Measurements from ENCODE around the gene BAX.

Gene BAX

DNA sequence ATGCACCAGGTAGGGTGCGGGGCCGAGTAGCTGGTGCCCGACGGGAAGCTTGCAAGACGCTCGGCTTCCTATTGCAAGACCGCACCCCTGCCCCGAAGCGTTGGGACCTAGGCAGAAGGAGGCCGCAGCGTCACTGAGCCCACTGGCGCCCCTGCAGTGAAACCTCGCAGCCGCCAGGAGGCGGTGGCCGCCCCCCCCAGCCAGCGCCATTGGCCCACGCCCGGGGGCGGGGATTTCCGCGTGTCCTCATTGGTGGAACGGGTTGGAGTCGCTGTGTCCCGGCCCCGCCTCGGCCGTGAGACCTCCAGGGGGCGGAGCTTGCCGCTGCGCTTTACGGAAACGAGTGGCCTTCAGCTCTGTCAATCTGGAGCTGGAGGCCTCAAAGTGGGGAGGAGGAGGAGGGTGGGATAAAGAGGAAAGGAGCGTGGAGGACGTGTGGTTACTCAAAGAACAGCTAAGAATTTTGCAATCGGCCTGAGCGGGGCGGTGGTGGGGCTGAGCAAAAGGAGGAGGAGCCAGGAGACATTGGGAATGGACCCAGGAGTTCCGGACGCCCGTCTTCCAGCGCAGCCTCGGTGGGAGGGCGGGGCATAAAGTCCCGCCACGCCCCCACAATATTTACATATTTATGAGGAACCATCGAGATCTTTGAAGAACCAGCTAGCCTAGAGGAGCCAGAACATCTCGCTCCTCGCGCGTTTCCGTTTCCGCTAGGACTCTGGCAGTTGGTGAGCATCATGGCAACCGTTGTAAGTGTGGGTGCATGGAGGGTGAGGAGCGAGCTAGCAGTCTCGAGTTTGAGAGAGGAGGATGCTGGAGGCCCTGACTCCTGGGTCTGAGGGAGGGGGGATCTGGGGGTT lies 38.7 kb downstream of the BAX start, which contains the start of the genes GYS1 and RUVBL2:
GYS1 (minus strand) TSS at position 135 of the 860 bp plus-strand sequence. CDS start 197 bp downstream, outside the sequence.
RUVBL2 (plus strand) TSS at position 713 of the 860 bp plus-strand sequence; CDS start at position 738, 25 bp downstream.
- peak; percentile 99 for DNase-seq (ENCODE audit: extremely low read depth, low read depth)

DNA sequence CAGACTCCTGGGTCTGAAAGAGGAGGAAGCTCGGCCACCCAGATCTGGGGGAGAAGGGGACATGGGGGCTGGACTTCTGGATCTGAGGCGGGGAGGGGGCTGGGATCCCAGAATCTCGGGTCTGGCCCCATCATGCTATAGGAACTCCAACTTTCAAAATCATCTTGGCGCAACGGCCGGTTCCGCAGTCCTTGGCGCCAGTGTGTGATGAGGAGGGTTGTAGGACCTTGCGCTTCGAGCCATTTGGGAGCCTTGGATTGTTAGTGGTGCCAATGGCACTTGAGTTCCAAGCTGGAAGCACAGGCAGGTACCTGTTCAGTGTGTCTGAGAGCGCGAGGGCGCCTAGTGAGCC lies 39.3 kb downstream of the BAX start:
- no peak for DNase-seq (ENCODE audit: extremely low read depth, low read depth)
- TF ChIP-seq, protein P1, sequence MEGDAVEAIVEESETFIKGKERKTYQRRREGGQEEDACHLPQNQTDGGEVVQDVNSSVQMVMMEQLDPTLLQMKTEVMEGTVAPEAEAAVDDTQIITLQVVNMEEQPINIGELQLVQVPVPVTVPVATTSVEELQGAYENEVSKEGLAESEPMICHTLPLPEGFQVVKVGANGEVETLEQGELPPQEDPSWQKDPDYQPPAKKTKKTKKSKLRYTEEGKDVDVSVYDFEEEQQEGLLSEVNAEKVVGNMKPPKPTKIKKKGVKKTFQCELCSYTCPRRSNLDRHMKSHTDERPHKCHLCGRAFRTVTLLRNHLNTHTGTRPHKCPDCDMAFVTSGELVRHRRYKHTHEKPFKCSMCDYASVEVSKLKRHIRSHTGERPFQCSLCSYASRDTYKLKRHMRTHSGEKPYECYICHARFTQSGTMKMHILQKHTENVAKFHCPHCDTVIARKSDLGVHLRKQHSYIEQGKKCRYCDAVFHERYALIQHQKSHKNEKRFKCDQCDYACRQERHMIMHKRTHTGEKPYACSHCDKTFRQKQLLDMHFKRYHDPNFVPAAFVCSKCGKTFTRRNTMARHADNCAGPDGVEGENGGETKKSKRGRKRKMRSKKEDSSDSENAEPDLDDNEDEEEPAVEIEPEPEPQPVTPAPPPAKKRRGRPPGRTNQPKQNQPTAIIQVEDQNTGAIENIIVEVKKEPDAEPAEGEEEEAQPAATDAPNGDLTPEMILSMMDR (IDR thresholded peaks at IDR 0.05; ENCODE audit: low read depth, low read length): no peak

More for the DNA sequence above, 38.7 kb downstream of the BAX start, which contains the start of the genes GYS1 and RUVBL2:
- TF ChIP-seq, protein P1 (IDR thresholded peaks at IDR 0.05; ENCODE audit: low read depth, low read length): peak; percentile 93

DNA sequence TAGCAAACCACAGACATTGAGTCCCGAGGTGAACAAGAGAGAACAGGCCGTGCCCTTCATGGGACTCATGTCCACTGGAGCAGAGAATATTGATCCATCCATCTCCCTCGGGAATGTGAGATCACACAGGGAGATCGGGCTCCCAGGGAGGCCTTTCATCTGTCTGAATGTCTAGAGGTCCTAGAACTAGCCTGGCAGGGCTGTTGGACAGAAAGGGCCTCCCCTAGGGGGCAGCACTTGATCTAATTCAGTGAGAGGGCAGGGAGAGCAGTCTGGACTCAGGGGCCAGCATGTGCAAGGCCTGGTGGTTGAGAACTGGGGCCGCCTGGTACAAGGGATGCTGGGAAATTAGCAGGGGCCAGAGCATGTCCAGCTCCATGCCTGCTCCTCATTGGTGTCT lies 43.3 kb downstream of the BAX start:
- TF ChIP-seq, protein P1 (IDR thresholded peaks at IDR 0.05; ENCODE audit: low read depth, low read length): peak; percentile 35
- no peak for DNase-seq (ENCODE audit: extremely low read depth, low read depth)

DNA sequence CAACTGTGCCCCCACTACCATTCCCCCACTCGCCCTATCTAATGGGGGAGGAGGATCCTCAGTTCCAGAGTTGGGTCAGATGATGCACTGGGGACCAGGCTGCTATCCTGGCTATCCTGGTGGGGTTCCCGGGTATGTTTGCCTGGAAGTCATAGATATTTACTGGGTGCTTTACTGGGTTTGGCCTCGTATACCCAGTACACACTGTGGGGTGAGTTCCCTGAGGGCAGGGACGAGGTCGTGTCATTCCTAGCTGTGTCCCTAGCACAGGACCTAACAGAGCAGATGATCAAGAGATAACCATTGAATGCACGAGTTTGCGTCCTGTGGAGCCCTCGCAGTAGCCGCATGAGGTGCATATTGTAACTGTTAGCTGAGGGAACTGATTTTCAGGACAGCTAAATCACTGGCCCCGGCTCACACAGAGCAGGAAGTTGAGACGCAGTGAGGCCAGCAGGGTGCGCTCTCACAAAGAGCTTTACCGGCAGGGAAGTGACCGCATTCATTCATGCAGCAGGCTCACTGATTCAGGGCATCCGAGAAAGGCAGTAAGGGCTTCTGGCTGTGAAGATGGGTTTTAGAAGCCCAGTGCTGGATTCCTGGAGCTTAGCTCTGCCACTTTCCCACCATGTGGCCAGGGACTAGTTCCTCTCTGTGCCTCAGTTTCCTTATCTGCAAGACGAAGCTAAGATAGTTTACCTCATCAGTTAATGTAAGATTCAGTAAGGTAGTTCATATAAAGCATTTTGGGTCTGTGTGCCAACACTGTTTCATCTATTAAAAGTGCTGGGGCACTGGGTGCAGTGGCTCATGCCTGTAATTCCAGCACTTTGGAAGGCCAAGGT lies 45.0 kb downstream of the BAX start:
- TF ChIP-seq, protein P1 (IDR thresholded peaks at IDR 0.05; ENCODE audit: low read depth, low read length): peak; percentile 82
- DNase-seq (ENCODE audit: extremely low read depth, low read depth): no peak

DNA sequence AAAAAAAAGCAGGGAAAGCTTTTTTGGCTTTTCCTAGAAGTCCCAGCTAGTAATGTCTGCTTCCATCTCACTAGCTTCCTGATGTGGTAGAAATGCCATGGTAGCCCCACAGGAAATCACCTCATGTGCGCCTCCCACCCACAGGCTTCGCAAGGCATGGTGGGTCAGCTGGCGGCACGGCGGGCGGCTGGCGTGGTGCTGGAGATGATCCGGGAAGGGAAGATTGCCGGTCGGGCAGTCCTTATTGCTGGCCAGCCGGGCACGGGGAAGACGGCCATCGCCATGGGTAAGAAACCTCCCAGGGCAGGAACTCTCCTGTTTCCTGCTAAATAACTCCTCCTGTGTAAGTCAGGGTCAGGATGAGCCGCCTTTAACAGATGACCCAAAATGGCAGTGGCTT lies 49.5 kb downstream of the BAX start:
- no peak for DNase-seq (ENCODE audit: extremely low read depth, low read depth)
- TF ChIP-seq, protein P1 (IDR thresholded peaks at IDR 0.05; ENCODE audit: low read depth, low read length): no peak

DNA sequence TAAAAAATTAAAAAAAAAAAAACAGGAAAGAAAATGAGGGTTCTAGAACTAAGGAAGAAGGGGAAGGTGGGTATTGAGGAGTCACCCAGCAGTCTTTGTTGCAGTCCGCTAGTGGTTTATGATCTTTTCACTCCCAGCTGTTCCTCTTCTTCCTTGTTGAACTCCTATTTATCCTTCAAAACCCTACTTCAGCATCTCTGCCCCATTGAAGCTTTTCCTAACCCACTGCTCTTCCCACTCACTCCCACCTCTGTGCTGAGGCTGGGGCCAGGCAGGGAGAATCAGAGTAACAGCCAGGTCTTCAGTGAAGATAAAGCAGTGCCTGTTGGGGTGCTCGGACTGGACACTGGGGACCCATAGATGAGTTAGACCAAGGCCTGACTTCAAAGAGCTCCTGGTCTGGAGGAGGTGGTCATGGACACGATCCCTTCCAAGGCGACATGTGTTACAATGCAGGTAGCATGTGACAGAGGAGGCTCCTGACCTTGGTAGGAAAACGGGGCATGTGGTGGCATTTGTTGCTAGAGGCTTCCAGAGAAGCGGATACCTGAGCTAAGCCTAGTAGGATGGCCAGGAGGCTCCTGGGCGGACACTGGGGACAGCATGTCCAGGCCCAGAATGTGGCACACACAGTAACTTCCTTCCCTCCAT lies 50.4 kb downstream of the BAX start:
- no peak for DNase-seq (ENCODE audit: extremely low read depth, low read depth)

More for the DNA sequence above, 50.4 kb downstream of the BAX start:
- TF ChIP-seq, protein P1 (IDR thresholded peaks at IDR 0.05; ENCODE audit: low read depth, low read length): no peak
